ENCODE results near the gene APOC3. TPM values are rescaled to one million over a fixed set of nuclear protein-coding genes. Genes with fewer than 3 reads are reported as not detected.
"Not testable (repeated sequence)": the region's sequence is repeated elsewhere in the genome, so short reads cannot be mapped to it uniquely, and the experiment has no call there.

The APOC3 gene
- not detected in 2 replicates for total RNA-seq (2014; rRNA removed; shearing (Covaris generic))

DNA sequence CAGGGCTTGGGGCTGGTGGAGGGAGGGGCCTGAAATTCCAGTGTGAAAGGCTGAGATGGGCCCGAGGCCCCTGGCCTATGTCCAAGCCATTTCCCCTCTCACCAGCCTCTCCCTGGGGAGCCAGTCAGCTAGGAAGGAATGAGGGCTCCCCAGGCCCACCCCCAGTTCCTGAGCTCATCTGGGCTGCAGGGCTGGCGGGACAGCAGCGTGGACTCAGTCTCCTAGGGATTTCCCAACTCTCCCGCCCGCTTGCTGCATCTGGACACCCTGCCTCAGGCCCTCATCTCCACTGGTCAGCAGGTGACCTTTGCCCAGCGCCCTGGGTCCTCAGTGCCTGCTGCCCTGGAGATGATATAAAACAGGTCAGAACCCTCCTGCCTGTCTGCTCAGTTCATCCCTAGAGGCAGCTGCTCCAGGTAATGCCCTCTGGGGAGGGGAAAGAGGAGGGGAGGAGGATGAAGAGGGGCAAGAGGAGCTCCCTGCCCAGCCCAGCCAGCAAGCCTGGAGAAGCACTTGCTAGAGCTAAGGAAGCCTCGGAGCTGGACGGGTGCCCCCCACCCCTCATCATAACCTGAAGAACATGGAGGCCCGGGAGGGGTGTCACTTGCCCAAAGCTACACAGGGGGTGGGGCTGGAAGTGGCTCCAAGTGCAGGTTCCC, at the start of gene APOC3:
Gene APOC3 (plus strand): TSS at position 383 of the 659 bp plus-strand sequence. CDS start 676 bp downstream, outside the sequence.
- peak; percentile 26 for DNase-seq (ENCODE audit: low read depth)

DNA sequence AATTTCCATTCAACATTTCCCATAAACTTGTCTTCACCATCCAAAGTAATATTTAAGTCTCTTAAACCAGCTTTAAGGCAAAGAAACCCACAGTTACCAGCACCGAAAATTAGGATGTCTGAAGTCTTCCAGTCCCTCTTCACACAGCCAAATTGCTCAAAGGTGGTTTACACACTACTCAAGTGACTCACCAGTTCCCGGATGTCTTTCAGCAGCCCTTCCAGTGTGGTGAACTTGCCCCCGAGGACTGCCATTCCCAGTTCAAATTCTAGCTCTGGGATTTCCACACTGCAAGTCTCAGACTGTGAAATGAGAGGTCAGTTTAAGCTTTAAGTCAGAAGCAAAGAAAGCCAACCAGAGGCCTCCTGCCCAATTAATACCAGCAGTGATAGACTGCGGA, 47.0 kb upstream of the APOC3 start:
- DNase-seq (ENCODE audit: low read depth), result peak; percentile 88

DNA sequence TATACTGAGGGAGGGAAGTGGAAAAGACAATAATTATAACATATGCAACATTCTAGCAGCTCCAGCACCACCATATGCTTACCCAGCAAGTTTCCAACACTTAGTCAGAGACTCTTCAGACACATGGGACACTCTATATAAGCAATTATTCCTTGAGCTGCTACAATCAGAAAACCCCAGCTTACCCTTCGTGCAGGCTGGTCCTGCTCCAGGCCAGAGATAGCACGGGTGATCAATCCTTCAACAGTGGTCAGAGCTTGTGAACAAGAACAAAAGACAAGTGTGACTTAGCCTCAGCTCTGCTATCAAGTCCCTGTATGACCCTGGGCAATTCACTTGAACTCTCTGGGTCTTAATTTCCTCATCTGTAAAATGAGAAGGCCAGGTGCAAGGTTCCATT, 43.4 kb upstream of the APOC3 start:
- no peak for DNase-seq (ENCODE audit: low read depth)

DNA sequence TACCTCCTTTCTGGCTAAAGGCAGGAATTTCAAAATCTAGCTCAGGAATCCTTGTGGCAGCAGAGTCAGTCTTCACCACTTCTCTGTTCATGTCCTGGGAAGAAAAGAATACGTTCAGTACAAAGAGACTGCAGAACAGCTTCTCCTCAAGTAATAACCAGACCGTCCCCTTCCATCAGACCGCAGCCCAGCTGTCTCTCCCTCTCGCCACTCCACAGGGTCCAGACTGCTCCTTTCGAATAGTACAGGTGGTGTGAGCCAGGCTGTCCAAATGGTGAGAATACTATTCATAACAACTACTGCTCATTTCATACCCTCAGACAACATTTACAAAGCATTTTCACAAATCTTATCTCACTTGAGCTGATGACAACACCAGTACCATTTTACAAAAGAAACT, 42.7 kb upstream of the APOC3 start:
- no peak for DNase-seq (ENCODE audit: low read depth)

DNA sequence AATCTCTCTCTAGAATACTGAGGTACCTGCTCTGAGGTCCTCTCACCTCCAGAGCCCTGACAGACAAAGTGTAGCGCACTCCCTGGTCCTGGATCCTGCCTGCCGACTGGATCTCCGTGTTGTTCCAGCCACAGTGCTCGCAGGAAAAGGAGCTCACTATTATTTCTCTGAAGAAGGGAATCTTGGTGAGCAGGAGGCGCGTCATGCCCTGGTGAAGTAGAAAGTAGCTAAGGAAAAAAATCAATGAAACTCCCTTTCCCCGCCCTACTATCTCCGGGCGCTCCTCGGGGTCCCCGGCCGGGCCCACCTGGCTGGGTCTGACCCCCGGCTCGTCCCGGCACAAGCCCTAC, 42.3 kb upstream of the APOC3 start:
- no peak for DNase-seq (ENCODE audit: low read depth)

DNA sequence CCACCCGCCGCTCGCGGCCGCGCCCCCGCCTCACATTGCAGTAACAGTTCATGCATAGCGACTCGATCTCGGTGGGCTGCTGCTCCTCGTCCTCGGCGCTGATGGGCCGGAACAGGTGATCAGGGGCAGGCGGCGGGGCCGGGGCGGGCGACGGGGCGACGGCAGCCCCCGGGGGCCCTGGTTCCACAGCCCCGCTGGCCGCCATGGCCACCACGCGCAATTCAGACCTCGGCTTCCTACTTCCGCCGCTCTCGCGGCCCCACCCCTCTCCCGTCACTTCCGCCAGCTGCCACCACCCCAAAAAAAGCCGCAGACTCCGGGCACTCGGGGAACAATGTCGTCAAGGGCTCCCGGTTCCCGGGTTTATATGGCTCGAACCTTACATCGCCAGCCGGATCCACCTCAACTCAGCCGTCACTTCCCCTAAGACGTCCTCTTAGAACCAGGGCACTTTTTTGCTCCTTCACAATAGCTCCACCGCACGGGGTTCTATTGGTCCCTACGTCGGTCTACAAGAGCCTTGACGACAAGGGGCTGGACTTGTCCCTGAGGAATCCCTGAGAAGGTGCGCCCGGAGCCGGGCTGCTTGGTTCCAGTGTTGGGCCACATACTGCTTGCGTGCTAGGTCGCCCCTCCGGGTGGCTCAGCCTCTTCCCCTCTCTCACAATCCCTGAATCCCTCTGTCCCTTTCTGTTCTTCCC, 41.8 kb upstream of the APOC3 start, which contains the start of gene ZPR1:
Gene ZPR1 (minus strand): TSS at position 238 of the 701 bp plus-strand sequence. CDS start 33 bp downstream, at position 205.
- peak; percentile 67 for DNase-seq (ENCODE audit: low read depth)

DNA sequence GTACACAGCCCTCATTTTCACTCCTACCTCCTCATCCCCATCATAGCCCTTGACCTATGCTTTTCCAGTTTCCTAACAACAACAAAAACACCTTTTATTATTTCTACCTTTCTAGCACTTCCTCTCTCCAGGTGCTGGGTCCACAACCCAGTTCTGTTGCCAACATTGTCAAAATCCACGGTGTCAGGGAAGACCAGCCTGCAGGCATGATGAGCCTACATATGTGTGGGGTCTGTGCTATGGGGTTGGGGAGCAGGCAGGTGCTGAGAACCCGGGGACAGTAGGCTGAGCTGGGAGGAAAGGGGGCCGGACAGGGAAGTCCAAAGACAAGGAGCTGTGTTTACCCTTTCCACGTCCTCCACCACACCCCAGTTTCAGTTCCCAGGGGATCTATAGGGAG, 41.2 kb upstream of the APOC3 start:
- DNase-seq (ENCODE audit: low read depth), result no peak

DNA sequence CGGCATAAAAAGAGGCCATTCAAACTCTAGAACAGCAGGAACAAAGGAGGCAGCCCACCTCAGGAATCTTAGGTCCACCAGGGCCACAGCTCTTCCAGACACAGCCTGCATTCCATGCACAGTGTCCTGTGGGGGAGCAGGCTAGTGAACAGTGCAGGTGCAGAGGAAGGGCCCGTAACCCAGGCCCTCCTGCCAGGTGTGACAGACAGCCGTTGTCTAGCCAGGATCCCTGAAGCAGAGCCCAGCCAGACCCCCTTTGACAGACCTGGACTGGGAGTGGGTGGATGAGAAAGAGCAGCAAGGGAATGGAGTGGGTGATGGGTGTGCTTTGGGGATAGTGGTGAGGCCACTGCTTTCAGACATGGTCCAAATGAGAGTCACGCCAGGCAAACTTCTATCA, 40.7 kb upstream of the APOC3 start:
- DNase-seq (ENCODE audit: low read depth), result no peak

DNA sequence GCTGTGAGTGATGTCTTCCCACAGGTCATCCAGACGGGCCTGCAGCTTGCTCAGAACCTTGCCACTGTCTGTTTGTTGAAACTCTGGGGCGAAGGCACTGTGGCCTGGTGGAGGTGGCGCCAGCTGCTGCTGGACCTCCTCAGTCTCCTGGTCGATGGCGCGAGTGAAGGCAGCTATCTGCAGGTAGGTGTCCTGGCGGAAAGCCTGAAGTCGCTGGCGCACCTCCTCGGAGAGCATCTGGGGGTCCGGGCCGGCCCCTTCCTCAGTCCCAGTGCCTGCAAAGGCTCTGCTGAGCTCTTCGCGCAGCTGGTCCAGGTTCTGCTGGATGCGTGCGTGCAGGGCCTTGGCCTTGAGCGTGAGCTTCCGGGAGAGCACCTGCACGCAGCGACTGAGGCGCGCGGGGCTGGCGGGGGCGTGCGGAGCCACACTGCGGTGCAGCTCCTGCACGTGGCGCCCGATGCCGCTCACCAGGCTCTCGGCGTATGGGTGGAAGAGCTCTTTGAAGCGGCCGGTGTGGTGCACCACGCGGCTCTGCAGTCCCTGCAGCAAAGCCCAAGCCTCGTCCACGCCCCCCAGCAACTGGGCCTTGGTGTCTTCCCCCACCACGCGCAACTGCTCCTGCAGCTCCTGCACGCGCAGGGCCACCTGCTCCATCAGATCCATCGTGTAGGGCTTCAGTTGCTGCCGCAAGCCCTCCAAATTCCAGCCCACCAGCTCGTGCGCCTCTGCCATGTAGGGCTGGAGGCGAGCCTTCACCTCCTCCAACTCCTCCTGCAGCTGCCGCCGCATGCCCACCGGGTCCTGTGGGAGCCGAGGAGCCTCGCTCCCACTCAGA, 39.3 kb upstream of the APOC3 start:
- no peak for DNase-seq (ENCODE audit: low read depth)

DNA sequence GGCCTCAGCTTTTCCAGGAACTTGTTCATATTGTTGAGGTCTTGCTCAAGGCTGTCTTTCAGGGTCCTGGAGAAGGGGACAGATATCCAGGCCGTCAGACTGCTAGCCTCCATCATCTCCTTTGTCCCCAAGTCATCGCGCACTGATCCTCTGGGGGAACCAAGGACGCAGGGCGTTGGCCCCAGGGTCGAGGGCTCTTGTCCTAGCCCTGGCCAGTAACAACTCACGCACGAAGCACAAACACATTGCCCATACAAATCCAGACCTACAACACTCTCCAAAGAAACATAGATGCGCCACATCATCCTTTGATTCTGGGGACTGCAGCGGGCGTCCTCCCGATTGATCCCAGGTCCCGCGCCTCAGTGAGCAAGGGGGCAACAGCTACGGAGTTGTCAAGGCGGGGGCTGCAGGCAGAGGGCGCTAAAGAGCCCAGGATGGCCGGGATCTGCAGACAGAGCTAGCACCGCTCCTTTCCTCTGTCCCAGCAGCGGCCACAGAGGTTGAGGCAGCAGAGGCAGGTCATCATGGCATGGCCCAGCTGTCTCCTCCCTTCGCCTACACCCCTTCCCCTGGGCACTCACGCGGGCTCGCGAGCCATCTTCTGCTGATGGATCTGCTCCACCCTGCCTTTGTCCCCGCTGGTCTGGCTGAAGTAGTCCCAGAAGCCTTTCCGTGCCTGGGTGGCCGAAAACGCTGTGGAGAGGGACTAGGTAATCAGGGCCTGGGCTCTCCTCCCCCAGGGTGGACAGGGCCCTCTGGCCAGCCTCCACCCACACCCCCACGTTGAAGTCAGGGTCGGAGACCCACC, 38.5 kb upstream of the APOC3 start:
- DNase-seq (ENCODE audit: low read depth), result peak; percentile 56

DNA sequence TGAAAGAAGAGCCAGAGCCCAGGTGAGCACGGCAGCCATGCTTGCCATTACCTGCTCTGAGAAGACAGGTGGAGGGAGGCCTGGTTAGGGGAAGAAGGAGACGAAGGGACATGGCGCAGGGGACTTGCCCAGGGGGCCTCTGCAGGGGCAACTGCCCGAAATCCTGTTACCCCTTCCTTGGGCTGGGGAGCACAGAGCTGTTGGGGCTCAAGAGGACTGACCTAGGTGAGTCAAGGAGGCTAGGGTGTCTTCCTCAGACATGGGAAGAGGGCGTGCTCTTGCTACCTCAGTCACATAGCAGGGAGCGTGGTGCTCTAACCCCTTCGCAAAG, 37.9 kb upstream of the APOC3 start, which contains the start of gene APOA5:
Gene APOA5 (minus strand): TSS at position 67 of the 331 bp plus-strand sequence. CDS start 19 bp downstream, at position 48.
- DNase-seq (ENCODE audit: low read depth), result no peak

DNA sequence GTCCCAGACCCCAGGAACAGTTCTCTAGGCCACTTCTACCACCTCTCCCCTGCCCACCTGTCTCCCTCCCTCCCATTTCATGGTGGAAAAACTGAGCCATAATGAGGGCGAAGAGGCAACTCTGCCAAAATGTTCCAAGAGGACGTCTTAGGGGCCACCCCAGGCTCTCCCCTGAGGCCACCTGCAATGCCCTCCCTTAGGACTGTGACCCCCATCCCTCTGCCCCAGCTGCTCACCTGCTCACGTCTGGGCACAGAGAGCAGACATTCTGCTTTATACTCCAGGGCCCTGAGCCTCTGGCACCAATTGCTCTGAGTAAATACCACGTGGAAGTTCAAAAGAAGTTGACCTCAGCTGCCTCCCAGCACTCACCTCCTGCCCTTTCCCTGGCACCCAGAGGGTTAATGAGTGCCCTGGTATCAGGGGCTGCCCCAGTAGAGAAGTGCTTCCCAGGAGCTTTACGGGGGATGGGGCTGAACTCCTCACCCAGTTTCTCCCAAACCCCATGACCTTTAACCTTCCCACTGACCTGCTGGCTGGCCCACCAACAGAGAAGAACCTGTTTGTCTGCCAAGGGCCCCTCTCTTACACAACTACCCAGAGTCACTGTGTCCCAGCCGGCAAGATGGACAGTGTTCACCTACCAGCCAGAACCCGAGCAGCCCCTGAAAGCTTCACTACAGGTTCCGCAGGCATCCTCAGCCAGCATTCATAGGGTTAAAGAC, 37.4 kb upstream of the APOC3 start:
- DNase-seq (ENCODE audit: low read depth), result no peak

DNA sequence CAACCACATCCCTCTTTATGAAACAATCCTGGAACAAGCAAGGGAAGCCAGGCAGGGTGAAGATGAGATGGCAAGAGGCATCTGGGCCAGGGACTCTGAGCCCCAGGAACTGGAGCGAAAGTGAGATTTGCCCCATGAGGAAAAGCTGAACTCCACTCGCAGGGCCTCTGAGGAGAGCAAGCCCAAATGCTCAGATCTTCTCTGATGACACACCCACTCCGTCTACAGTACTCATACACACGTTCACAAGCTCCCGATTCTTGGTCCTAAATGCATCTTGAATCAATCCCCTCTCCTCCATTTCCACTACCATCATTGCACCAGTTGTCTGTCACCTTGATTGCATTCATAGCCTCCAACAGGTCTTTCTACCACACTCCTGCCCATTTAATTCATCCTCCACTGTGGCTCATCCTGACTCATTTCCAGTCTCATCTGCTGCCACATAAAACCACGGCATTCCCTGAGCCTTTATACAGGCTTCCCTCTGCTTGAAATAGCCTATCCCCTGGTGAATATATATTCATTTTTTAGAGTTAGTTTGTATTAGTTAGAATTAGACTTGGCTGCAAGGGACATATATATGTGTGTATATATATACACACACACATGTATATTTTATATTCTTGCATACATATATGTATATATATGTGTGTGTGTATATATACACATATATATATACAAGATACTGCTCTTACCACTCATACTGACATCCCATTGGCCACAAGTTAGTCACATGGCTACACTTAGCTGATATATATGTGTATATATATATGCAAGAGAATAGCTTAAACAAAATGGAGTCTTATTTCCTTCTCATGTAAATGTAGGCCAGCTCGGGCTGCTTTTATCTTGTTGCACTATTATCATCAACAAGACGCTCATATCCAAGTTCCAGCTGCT, 36.6 kb upstream of the APOC3 start:
- DNase-seq (ENCODE audit: low read depth), result peak; percentile 79

DNA sequence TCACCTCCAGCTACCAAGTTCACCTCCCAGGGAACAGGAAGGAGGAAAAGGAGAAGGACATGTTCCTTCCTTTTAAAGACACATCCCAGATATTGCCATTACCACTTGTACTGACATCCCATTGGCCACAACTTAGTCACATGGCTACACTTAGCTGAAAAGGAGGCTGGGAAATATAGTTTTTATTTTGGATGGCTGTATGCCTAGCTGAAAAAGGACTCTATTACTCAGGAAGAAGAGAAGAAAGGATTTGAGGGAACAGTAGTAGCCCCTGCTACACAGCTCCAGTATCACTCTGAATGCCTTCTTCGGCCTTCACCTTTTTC, 36.0 kb upstream of the APOC3 start:
- DNase-seq (ENCODE audit: low read depth), result peak; percentile 31

DNA sequence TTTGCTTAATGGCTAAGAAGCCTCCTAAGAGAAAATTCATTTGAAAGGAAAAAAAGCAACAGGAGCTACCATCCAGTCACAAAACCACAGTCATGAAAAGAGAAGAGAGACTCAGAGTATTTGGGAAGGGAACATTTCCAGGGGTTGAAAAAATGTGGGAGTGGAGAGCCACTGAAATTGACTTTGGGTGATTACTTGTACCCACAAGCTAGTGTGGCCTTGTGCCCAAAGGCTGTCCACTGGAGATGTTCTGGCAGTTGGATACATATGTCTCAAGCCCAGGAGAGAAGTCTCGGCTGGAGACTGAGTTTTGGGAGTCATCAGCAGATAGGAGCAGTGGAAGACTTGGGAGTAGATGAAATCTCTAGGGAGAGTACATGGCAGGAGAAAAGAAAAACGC, 34.9 kb upstream of the APOC3 start:
- DNase-seq (ENCODE audit: low read depth), result no peak

DNA sequence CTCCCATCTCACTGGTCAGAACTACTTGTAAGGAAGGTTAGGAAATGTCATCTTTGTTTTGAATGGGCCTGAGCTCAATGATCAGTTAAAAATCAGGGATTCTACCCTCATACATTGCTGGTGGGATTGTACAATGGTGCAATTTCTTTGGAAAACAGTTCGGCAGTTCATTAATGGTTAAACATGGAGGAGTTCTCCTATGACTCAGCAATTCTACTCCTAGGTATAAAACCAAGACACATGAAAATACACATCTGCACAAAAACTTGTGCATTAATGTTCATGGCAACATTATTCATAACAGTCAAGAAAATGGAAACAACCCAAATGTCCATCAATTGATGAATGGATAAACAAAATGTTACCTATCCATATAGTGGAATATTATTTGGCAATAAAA, 33.2 kb upstream of the APOC3 start:
- no peak for DNase-seq (ENCODE audit: low read depth)

DNA sequence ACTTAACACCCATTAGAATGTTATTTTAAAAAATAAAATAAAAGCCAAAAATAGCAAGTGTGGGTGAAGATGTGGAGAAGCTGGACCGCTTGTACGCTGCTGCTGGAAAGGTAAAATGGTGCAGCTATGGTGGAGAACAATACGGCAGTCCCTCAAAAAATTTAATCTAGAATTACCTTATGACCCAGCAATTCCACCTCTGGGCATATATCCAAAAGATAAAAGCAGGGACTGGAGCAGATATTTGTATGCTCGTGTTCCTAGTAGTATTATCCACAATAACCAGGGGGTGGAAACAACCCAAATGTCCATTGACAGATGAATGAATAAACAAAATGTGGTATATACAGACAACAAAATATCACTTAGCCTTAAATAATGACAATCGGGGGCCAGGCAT, 31.9 kb upstream of the APOC3 start:
- DNase-seq (ENCODE audit: low read depth), result no peak

DNA sequence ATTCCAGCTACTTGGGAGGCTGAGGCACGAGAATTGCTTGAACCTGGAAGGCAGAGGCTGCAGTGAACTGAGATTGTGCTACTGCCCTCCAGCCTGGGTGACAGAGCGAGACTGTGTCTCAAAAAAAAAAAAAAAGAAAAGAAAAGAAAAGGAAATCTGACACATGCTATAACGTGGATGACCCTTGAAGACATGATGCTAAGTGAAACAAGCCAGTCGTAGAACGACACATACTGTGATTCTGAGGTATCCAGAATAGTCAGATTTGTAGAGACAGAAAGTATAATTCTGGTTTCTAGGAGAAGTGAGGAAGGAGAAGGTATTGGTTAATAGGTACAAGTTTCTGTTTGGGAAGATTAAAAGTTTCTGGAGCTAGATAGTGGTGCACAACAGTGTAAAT, 31.3 kb upstream of the APOC3 start:
- no peak for DNase-seq (ENCODE audit: low read depth)

DNA sequence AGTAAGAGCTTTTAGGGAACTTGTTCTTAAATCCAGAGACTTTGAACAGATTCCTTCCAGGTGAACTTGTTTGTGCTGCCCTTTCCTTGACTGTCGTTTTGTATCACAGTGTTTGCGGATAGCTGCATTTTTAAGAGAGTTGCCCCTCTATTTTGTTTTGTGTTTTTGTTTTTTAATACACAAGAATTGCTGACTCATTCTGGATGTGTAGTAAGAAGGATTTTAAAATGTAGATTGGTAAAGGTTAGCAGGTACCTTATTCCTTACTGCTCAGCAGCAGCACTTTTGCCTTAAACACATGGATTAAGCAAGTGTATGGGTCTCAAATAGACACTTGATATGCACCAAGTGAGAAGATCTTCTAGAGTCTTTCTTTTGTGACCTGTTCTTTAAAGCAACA, 29.1 kb upstream of the APOC3 start:
- no peak for DNase-seq (ENCODE audit: low read depth)

DNA sequence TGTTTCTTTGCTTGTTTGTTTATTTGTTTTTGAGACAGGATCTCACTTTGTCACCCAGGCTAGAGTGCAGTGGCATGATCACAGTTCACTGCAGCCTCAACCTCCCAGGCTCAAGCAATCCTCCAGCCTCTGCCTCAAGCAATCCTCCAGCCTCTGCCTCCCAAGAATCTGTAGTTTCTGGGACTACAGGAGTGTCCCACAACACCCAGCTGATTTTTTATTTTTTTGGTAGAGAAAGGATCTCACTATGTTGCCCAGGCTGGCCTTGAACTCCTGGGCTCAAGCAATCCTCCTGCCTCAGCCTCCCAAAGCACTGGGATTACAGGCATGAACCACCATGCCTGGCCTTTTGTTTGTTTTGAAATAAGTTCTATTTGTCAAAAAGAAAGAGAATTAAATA, 28.0 kb upstream of the APOC3 start:
- not testable (repeated sequence) for DNase-seq (ENCODE audit: low read depth)
